Endodermal cell (in vitro differentiated cells): ENCODE measurements around the gene INSR. TPM values are rescaled to one million over a fixed set of nuclear protein-coding genes. Genes with fewer than 3 reads are reported as not detected.

Source experiments
- DNase-seq: peaks from one replicate; pipeline ENCODE4 v3.0.0-alpha.2; 2017
- H3K27ac ChIP-seq: 2 replicates; pipeline ENCODE4 v1.5.1; 2013; ENCODE audit warnings: mild to moderate bottlenecking, low read depth, low read length, moderate library complexity
- H3K27me3 ChIP-seq: 2 replicates; pipeline ENCODE4 v1.6.1; 2013; ENCODE audit warnings: mild to moderate bottlenecking, low read length, moderate library complexity; ENCODE audit not compliant: insufficient read depth, control insufficient read depth, poor library complexity, severe bottlenecking
- H3K36me3 ChIP-seq: 2 replicates; pipeline ENCODE4 v1.7.0; 2013; ENCODE audit warnings: mild to moderate bottlenecking, low read length, moderate library complexity; ENCODE audit not compliant: control insufficient read depth, insufficient read depth
- H3K4me1 ChIP-seq: one replicate; pipeline ENCODE4 v1.7.0; 2013; ENCODE audit warnings: low read length; ENCODE audit not compliant: control insufficient read depth, insufficient read depth
- H3K4me3 ChIP-seq: 2 replicates; pipeline ENCODE4 v1.5.1; 2013; ENCODE audit warnings: mild to moderate bottlenecking, low read length, moderate library complexity
- H3K9ac ChIP-seq: 2 replicates; pipeline ENCODE4 v1.6.1; 2013; ENCODE audit warnings: mild to moderate bottlenecking, low read length, moderate library complexity; ENCODE audit not compliant: poor library complexity, severe bottlenecking; ENCODE audit errors: extremely low read depth
- H3K9me3 ChIP-seq: 2 replicates; pipeline ENCODE4 v1.6.1; 2013; ENCODE audit warnings: mild to moderate bottlenecking, low read length, moderate library complexity; ENCODE audit not compliant: control insufficient read depth
- H3K27ac Mint-ChIP-seq: 2 replicates; pipeline ENCODE4 v1.8.0; 2020; ENCODE audit warnings: mixed read lengths
- H3K27me3 Mint-ChIP-seq: 2 replicates; pipeline ENCODE4 v1.8.0; 2021; ENCODE audit warnings: mild to moderate bottlenecking, mixed read lengths; ENCODE audit not compliant: insufficient read depth
- H3K36me3 Mint-ChIP-seq: 2 replicates; pipeline ENCODE4 v1.8.0; 2020; ENCODE audit warnings: low read depth, mixed read lengths
- H3K4me1 Mint-ChIP-seq: 2 replicates; pipeline ENCODE4 v1.8.0; 2020; ENCODE audit warnings: mixed read lengths
- H3K4me3 Mint-ChIP-seq: 2 replicates; pipeline ENCODE4 v1.8.0; 2020; ENCODE audit warnings: mild to moderate bottlenecking, moderate library complexity, mixed read lengths
- H3K9me3 Mint-ChIP-seq: 2 replicates; pipeline ENCODE4 v1.8.0; 2020; ENCODE audit warnings: mild to moderate bottlenecking, mixed read lengths
- WGBS, 2 experiments: methylation state at CpG; one replicate each; pipeline versions ENCODE4 v1.1.5 to v1.1.7; 2013; ENCODE audit warnings: missing lambda C conversion rate in 2 of 2, mixed read lengths in 1 of 2; ENCODE audit not compliant: insufficient coverage in 1 of 2, insufficient read length in 1 of 2; 5-methylcytosine and 5-hydroxymethylcytosine counted together
- total RNA-seq, 2 donors: library from RNA; stranded (reverse); fragmentation: NEBNext Ultra II Directional in 1 of 2; extraction: Animal tissue kit (Norgen Biotek cat#: 25700) in 1 of 2; gene quantifications; 2 replicates in 1 of 2; 3 replicates in 1 of 2; pipeline ENCODE4 v1.2.1, GENCODE V29; 2021
- TF ChIP-seq, protein P1 (sequence below): fragments of 200-600 bp; sonication (generic); conservative IDR thresholded peaks from 2 replicates; pipeline ENCODE4 v1.5.0; 2021; ENCODE audit warnings: antibody characterized with exemption, mild to moderate bottlenecking

INSR gene
- total RNA-seq, 2 donors from 2014 or later = 31.3 to 31.5 TPM

DNA sequence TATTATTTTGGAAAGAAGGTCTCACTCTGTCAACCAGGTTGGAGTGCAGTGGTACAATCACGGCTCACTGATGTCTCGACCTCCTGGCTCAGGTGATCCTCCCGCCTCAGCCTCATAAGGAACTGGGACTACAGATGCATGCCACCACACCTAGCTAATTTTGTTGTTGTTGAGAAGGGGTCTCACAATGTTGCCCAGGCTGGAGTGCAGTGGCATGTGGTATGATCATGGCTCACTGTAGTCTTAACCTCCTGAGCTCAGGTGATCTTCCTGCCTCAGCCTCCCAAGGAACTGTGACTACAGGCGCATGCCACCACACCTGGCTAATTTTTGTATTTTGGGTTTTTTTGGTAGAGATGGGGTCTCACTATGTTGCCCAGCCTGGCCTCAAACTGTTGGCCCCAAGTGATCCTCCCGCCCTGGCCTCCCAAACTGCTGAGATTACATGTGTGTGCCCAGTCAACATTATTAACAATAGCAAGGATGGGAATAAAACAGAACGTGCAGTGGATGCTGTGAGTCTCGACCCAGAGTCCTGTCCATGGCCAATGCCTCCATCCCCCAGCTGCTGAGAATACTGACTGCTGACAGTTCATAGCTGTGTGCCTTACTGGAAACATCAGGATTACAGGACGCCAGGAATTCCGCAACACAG lies 230.3 kb downstream of the INSR start:
- Histone ChIP-seq H3K9ac (no peak overlapping the region), H3K9me3 (peaks cover 24% of the 10 kb centered on the region), H3K4me3 (no peak overlapping the region), H3K4me1 (no peaks in the 10 kb centered on the region), H3K27ac (no peak overlapping the region), H3K27me3 (no peaks in the 10 kb centered on the region), H3K36me3 (no peaks in the 10 kb centered on the region)
- H3K9me3 Mint-ChIP-seq = peaks cover 41% of the 10 kb centered on the region
- H3K4me3 Mint-ChIP-seq = no peak overlapping the region
- no peaks in the 10 kb centered on the region for H3K27me3 Mint-ChIP-seq
- 89 to 90% methylated on average over 5 to 9 of the region's 9 CpGs for WGBS, 2 experiments
- TF ChIP-seq, protein P1, sequence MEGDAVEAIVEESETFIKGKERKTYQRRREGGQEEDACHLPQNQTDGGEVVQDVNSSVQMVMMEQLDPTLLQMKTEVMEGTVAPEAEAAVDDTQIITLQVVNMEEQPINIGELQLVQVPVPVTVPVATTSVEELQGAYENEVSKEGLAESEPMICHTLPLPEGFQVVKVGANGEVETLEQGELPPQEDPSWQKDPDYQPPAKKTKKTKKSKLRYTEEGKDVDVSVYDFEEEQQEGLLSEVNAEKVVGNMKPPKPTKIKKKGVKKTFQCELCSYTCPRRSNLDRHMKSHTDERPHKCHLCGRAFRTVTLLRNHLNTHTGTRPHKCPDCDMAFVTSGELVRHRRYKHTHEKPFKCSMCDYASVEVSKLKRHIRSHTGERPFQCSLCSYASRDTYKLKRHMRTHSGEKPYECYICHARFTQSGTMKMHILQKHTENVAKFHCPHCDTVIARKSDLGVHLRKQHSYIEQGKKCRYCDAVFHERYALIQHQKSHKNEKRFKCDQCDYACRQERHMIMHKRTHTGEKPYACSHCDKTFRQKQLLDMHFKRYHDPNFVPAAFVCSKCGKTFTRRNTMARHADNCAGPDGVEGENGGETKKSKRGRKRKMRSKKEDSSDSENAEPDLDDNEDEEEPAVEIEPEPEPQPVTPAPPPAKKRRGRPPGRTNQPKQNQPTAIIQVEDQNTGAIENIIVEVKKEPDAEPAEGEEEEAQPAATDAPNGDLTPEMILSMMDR = no peak
- peaks cover under 1% of the 10 kb centered on the region for H3K36me3 Mint-ChIP-seq
- no peaks in the 10 kb centered on the region for H3K4me1 Mint-ChIP-seq
- no peak for DNase-seq
- no peak overlapping the region for H3K27ac Mint-ChIP-seq

DNA sequence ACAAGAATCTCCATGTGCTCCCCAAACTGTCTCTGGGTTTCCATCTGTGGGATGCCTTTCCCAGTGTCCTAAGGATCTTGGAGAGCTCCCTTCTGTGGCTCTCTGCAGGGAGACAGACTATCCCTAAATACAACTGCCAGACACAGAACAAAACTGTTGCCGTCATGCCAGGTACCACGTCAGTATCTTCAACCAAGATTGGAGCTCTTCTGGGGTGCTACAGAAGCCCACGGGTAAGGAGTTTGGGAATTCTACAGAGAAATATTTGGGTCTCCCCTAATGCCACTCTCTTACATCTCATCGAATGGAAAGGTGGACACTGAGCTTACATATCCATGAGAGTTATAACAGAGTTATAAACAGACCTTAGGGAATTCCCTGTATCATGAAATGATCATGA lies 230.9 kb downstream of the INSR start:
- H3K27me3 Mint-ChIP-seq = no peaks in the 10 kb centered on the region
- no peaks in the 10 kb centered on the region for H3K36me3 Mint-ChIP-seq
- no peak overlapping the region for H3K4me3 ChIP-seq
- peaks cover 19% of the 10 kb centered on the region for H3K9me3 ChIP-seq
- peaks cover 36% of the 10 kb centered on the region for H3K9me3 Mint-ChIP-seq
- H3K4me1 ChIP-seq = no peaks in the 10 kb centered on the region
- H3K27me3 ChIP-seq = no peaks in the 10 kb centered on the region
- TF ChIP-seq, protein P1 = no peak
- no peak overlapping the region for H3K9ac ChIP-seq
- no peaks in the 10 kb centered on the region for H3K4me1 Mint-ChIP-seq
- no peak overlapping the region for H3K27ac ChIP-seq
- H3K36me3 ChIP-seq = no peaks in the 10 kb centered on the region
- H3K27ac Mint-ChIP-seq = no peak overlapping the region
- H3K4me3 Mint-ChIP-seq = no peak overlapping the region
- 84 to 86% methylated on average over 3 to 4 of the region's 4 CpGs for WGBS, 2 experiments
- no peak for DNase-seq

Other genes with a start within 250 kb of the INSR start
- not detected for gene MBD3L2, start 245.1 kb downstream of the INSR start, total RNA-seq
- not detected for gene MBD3L3, start 235.7 kb downstream of the INSR start, total RNA-seq
- gene ZNF557, start 224.7 kb downstream of the INSR start, total RNA-seq = 1 to 10 TPM; 8.3 to 9.8 TPM
- gene ARHGEF18, start 54.5 kb upstream of the INSR start, total RNA-seq = 10 to 100 TPM; 51.7 to 53.3 TPM
- 1 to 10 TPM; 2.6 to 3.0 TPM for gene PEX11G, start 194.6 kb upstream of the INSR start, total RNA-seq
- 10 to 100 TPM; 45.9 to 53.2 TPM for gene ZNF358, start 221.7 kb upstream of the INSR start, total RNA-seq
- gene MCOLN1, start 228.2 kb upstream of the INSR start, total RNA-seq = 10 to 100 TPM; 18.0 to 21.4 TPM
- gene PNPLA6, start 241.3 kb upstream of the INSR start, total RNA-seq = 100 to 1,000 TPM in 1 of 2 donors, 10 to 100 TPM in 1; 86.1 to 124 TPM